ENCODE data around the gene TPRG1L. TPM values are rescaled to one million over a fixed set of nuclear protein-coding genes. Genes with fewer than 3 reads are reported as not detected.

Gene TPRG1L
- total and polyA plus RNA-seq, 10 of the 15 experiments (the other 5 are each of a cell fraction or from before 2014, with no cell fraction given), result 1.5 to 16.5 (median 8.0) TPM

DNA sequence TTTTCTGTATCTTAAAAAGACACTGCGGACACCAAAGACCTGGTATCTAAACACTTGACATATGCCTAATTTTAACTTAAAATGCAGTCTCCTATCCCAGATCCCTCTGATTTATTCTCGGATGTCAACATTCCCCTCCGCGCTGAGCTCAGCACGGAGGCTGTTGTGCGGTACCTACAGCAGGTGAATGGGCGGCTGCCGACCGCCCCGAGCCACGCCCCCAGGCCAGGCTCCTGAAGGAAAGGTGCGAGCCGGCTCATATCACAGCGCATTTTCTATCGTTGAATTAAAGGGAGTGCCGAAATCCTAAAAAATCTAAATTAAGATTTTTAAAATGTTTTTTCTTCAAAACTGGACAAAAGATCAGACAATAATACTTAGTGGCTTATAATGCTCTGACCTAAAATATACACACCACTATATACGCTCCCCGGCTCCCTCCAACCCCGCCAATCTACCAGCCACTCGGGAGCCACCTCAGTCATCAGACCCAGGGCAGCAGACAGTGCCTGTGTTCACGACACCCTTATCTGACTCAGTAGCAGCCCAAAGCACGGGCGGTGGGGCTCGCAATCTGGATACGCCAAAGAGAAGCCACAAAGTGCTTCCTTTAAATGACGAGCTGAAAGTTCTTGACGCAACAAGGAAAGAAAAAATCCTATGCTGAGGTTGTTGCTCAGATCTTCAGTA lies 21.0 kb downstream of the TPRG1L start:
- no peak overlapping the region for H3K4me2 ChIP-seq (ENCODE audit: control insufficient read depth, insufficient read depth)
- H3K36me3 ChIP-seq (ENCODE audit: control insufficient read depth in 2 of 2, insufficient read depth in 2 of 2, low read length in 1 of 2), result peaks cover 1 to 20% of the 10 kb centered on the region in 2 experiments
- SMC1A ChIA-PET (ENCODE audit: uncharacterized antibody, unreplicated experiment), result no interaction called here
- 97% methylated on average over 27 of the region's 27 CpGs for WGBS (ENCODE audit: insufficient coverage, insufficient replicate concordance, low lambda C conversion rate, missing lambda C conversion rate)
- no peak overlapping the region for H3K4me3 ChIP-seq
- CTCF ChIA-PET, result interaction anchor here (3.6 kb wide), 1 partner anchor 78 kb away, joined by 14 read pairs; no protein-coding TSS in a partner anchor
- peaks cover 8% of the 10 kb centered on the region for H3K4me1 ChIP-seq (ENCODE audit: control insufficient read depth, insufficient read depth, low read length)
- RAD21 ChIA-PET (ENCODE audit: unreplicated experiment), result no interaction called here
- H2AFZ ChIP-seq (ENCODE audit: control insufficient read depth, low read depth, low read length), result no peak overlapping the region
- in situ Hi-C loops (cut with MboI), result no loop called here
- intact Hi-C loops (cut with micrococcal nuclease; ENCODE audit: unreplicated experiment), result no loop called here
- H3K79me2 ChIP-seq (ENCODE audit: control insufficient read depth, insufficient read depth, low read length), result peaks cover 17% of the 10 kb centered on the region
- no peaks in the 10 kb centered on the region for H3K9me3 ChIP-seq (replicated peaks; ENCODE audit: control insufficient read depth, insufficient read depth, low read length)
- BruUV-seq (replicated peaks), result no TSS peak
- H3K27ac ChIP-seq (ENCODE audit: control insufficient read depth, insufficient read depth), result no peak overlapping the region
- no peak for FAIRE-seq
- POLR2A ChIA-PET, result interaction anchor here (0.6 kb wide), 1 partner anchor 104 kb away, joined by 4 read pairs; no protein-coding TSS in a partner anchor
- no peak for TF ChIP-seq SPI1 (IDR thresholded peaks at IDR 0.05; ENCODE audit: borderline replicate concordance, insufficient read depth, low read depth, low read length)
- TF ChIP-seq, protein P1, sequence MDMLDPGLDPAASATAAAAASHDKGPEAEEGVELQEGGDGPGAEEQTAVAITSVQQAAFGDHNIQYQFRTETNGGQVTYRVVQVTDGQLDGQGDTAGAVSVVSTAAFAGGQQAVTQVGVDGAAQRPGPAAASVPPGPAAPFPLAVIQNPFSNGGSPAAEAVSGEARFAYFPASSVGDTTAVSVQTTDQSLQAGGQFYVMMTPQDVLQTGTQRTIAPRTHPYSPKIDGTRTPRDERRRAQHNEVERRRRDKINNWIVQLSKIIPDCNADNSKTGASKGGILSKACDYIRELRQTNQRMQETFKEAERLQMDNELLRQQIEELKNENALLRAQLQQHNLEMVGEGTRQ (IDR thresholded peaks at IDR 0.05; ENCODE audit: borderline replicate concordance, low read depth, low read length), result no peak
- no peak for TF ChIP-seq CREB1 (IDR thresholded peaks at IDR 0.05; ENCODE audit: low read depth)
- TF ChIP-seq ZNF622 (IDR thresholded peaks at IDR 0.05), result no peak
- TF ChIP-seq SIN3A (IDR thresholded peaks at IDR 0.05; ENCODE audit: low read depth, low read length), result no peak
- TF ChIP-seq, protein P2, sequence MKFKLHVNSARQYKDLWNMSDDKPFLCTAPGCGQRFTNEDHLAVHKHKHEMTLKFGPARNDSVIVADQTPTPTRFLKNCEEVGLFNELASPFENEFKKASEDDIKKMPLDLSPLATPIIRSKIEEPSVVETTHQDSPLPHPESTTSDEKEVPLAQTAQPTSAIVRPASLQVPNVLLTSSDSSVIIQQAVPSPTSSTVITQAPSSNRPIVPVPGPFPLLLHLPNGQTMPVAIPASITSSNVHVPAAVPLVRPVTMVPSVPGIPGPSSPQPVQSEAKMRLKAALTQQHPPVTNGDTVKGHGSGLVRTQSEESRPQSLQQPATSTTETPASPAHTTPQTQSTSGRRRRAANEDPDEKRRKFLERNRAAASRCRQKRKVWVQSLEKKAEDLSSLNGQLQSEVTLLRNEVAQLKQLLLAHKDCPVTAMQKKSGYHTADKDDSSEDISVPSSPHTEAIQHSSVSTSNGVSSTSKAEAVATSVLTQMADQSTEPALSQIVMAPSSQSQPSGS (IDR thresholded peaks at IDR 0.05; ENCODE audit: low read length), result no peak
- TF ChIP-seq, protein P3, sequence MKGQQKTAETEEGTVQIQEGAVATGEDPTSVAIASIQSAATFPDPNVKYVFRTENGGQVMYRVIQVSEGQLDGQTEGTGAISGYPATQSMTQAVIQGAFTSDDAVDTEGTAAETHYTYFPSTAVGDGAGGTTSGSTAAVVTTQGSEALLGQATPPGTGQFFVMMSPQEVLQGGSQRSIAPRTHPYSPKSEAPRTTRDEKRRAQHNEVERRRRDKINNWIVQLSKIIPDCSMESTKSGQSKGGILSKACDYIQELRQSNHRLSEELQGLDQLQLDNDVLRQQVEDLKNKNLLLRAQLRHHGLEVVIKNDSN (IDR thresholded peaks at IDR 0.05; ENCODE audit: borderline replicate concordance, extremely low read length, insufficient read depth, low read depth, low read length), result no peak
- no peak for TF ChIP-seq EZH2 (IDR thresholded peaks at IDR 0.05; ENCODE audit: borderline replicate concordance, control insufficient read depth, low read depth, low read length)
- no peak for TF ChIP-seq MTA3 (IDR thresholded peaks at IDR 0.05; ENCODE audit: borderline replicate concordance, low read length)
- TF ChIP-seq RELA (IDR thresholded peaks at IDR 0.05; ENCODE audit: borderline replicate concordance, partially characterized antibody), result no peak
- no peak for TF ChIP-seq SUPT20H (IDR thresholded peaks at IDR 0.05; ENCODE audit: borderline replicate concordance, control insufficient read depth, low read depth, low read length)
- H3K27me3 ChIP-seq (replicated peaks in 1 of 2; ENCODE audit: control insufficient read depth in 2 of 2, insufficient read depth in 2 of 2, low read length in 1 of 2), result no peaks in the 10 kb centered on the region
- no peak for DNase-seq (ENCODE audit: low read depth, low spot score)
- H3K9ac ChIP-seq (ENCODE audit: control insufficient read depth, insufficient read depth, low read length), result no peak overlapping the region
- ATAC-seq, result no peak
- H4K20me1 ChIP-seq (ENCODE audit: control insufficient read depth, insufficient read depth), result no peaks in the 10 kb centered on the region

Measured in GM12878 (cell line).